ENCODE data around the gene EXOC1.

EXOC1 gene

GRCh38 chr4:55854129-55854528, 681 bp downstream of the EXOC1 start:
- DNase-seq = no peak

GRCh38 chr4:55857586-55857985, 4.1 kb downstream of the EXOC1 start:
- DNase-seq = no peak

GRCh38 chr4:55859711-55860110, 6.3 kb downstream of the EXOC1 start:
- no peak for DNase-seq

- no peak for DNase-seq
Measured at GRCh38 chr4:55864577-55865223, 11.3 kb downstream of the EXOC1 start.

GRCh38 chr4:55865228-55865806, 11.9 kb downstream of the EXOC1 start:
- DNase-seq = peak in 1 of 2 donors; percentile 4

GRCh38 chr4:55866290-55866907, 13.0 kb downstream of the EXOC1 start:
- peak; percentile 71 to 81 for DNase-seq

GRCh38 chr4:55866973-55867574, 13.6 kb downstream of the EXOC1 start:
- peak; percentile 58 to 70 for DNase-seq

- no peak for DNase-seq
Measured at GRCh38 chr4:55868581-55869090, 15.2 kb downstream of the EXOC1 start.

- DNase-seq = no peak
Measured at GRCh38 chr4:55871299-55871800, 17.9 kb downstream of the EXOC1 start.

GRCh38 chr4:55874831-55875230, 21.4 kb downstream of the EXOC1 start:
- DNase-seq = no peak

- DNase-seq = no peak
Measured at GRCh38 chr4:55876387-55876786, 22.9 kb downstream of the EXOC1 start.

GRCh38 chr4:55879224-55879623, 25.8 kb downstream of the EXOC1 start:
- DNase-seq = no peak

- DNase-seq = no peak
Measured at GRCh38 chr4:55880652-55881280, 27.3 kb downstream of the EXOC1 start.

- DNase-seq = no peak
Measured at GRCh38 chr4:55884093-55884850, 30.8 kb downstream of the EXOC1 start.

- no peak for DNase-seq
Measured at GRCh38 chr4:55884851-55885219, 31.4 kb downstream of the EXOC1 start.

GRCh38 chr4:55887594-55887993, 34.1 kb downstream of the EXOC1 start:
- no peak for DNase-seq

GRCh38 chr4:55892156-55892555, 38.7 kb downstream of the EXOC1 start:
- no peak for DNase-seq

GRCh38 chr4:55896622-55897021, 43.2 kb downstream of the EXOC1 start:
- DNase-seq = no peak

GRCh38 chr4:55902677-55903076, 49.2 kb downstream of the EXOC1 start:
- no peak for DNase-seq

GRCh38 chr4:55903577-55903976, 50.1 kb downstream of the EXOC1 start:
- DNase-seq = no peak

GRCh38 chr4:55904576-55904975, 51.1 kb downstream of the EXOC1 start:
- DNase-seq = peak; percentile 25 to 51

- no peak for DNase-seq
Measured at GRCh38 chr4:55906323-55906722, 52.9 kb downstream of the EXOC1 start.

Data from inflammatory macrophage treated with lipopolysaccharide for 1 hour (primary cell).